ENCODE results near the gene TMEM229B. TPM values are rescaled to one million over a fixed set of nuclear protein-coding genes. Genes with fewer than 3 reads are reported as not detected.

TMEM229B gene
- total and polyA plus RNA-seq, 2 of the 4 experiments (the other 2 are of a cell fraction): under 0.01 TPM; not detected in 1

- H3K9me3 ChIP-seq (ENCODE audit: control insufficient read depth, insufficient read depth, low read length): no peaks in the 10 kb centered on the region
- H3K79me1 ChIP-seq (ENCODE audit: low read depth in 1 of 2, low read length in 2 of 2): no peaks in the 10 kb centered on the region
- H3K4me2 ChIP-seq (ENCODE audit: low read depth, low read length): no peak overlapping the region
- no peaks in the 10 kb centered on the region for H3K36me3 ChIP-seq (ENCODE audit: control insufficient read depth, insufficient read depth, low read length)
- no peak overlapping the region for H2BK15ac ChIP-seq (ENCODE audit: low read depth, low read length)
- intact Hi-C loops (cut with micrococcal nuclease) (no loop called here), dilution Hi-C loops (cut with HindIII; ENCODE audit: low sequenced_read_pairs, unreplicated experiment) (no loop called here), in situ Hi-C loops (cut with MboI; ENCODE audit: low sequenced_read_pairs) (no loop called here)
- peaks cover 44% of the 10 kb centered on the region for H3K27me3 ChIP-seq (ENCODE audit: control insufficient read depth, insufficient read depth, low read length)
- no peak overlapping the region for H3K18ac ChIP-seq (ENCODE audit: low read depth, low read length)
- H2AK9ac ChIP-seq (replicated peaks; ENCODE audit: low read depth, low read length, poor library complexity): no peak overlapping the region
- H4K5ac ChIP-seq (ENCODE audit: low read depth, low read length): no peak overlapping the region
- no peak overlapping the region for H4K8ac ChIP-seq (ENCODE audit: low read depth in 2 of 2, low read length in 2 of 2)
- no peak overlapping the region for H2BK20ac ChIP-seq (ENCODE audit: low read depth, low read length)
- TF ChIP-seq NFE2L2 (IDR thresholded peaks at IDR 0.05; ENCODE audit: low read depth, low read length): no peak
- no peak for TF ChIP-seq MAFK (IDR thresholded peaks at IDR 0.05; ENCODE audit: low read depth, low read length)
- no peak for TF ChIP-seq USF2 (IDR thresholded peaks at IDR 0.05; ENCODE audit: low read depth, low read length)
- no peak for TF ChIP-seq CTCF (conservative IDR thresholded peaks at IDR 0.05; ENCODE audit: low read depth, low read length)
- TF ChIP-seq CEBPB (IDR thresholded peaks at IDR 0.05; ENCODE audit: low read depth, low read length): no peak
- TF ChIP-seq RCOR1 (IDR thresholded peaks at IDR 0.05; ENCODE audit: insufficient replicate concordance, low read length): no peak
- TF ChIP-seq SMC3 (IDR thresholded peaks at IDR 0.05; ENCODE audit: low read depth, low read length): no peak
- no peak for TF ChIP-seq MAZ (IDR thresholded peaks at IDR 0.05; ENCODE audit: borderline replicate concordance, low read depth, low read length)
- no peak for TF ChIP-seq POLR2A (IDR thresholded peaks at IDR 0.05; ENCODE audit: low read depth, low read length)
- TF ChIP-seq FOS (IDR thresholded peaks at IDR 0.05; ENCODE audit: low read depth, low read length): no peak
- no peak overlapping the region for H4K91ac ChIP-seq (ENCODE audit: insufficient read depth, low read depth, low read length)
- H3K9ac ChIP-seq (ENCODE audit: low read depth, low read length): no peak overlapping the region
- 80% methylated on average over 1 of the region's 3 CpGs; no CpG with 5 or more reads in 1 of the 2 experiments for WGBS, 2 experiments (ENCODE audit: extremely low coverage in 2 of 2, insufficient read length in 1 of 2)
- H3K27ac ChIP-seq (ENCODE audit: insufficient read depth, low read length): no peak overlapping the region
- no peak overlapping the region for H2BK5ac ChIP-seq (ENCODE audit: low read depth, low read length, poor library complexity, severe bottlenecking)
- H3K9me1 ChIP-seq (ENCODE audit: insufficient read depth, low read length): no peaks in the 10 kb centered on the region; the same call in 1 of the 2 replicates
- CTCF ChIA-PET: no interaction called here
- no peaks in the 10 kb centered on the region for H3K4me1 ChIP-seq (ENCODE audit: control insufficient read depth, insufficient read depth, low read length)
- BruUV-seq (replicated peaks): no TSS peak
- H3K23ac ChIP-seq (ENCODE audit: low read depth, low read length): no peak overlapping the region
- H4K20me1 ChIP-seq (ENCODE audit: insufficient read depth, low read length): no peaks in the 10 kb centered on the region
- no peak overlapping the region for H2BK120ac ChIP-seq (ENCODE audit: low read depth, low read length)
- DNase-seq: no peak
- H2AK5ac ChIP-seq (ENCODE audit: low read depth, low read length): no peak overlapping the region
- no peak overlapping the region for H3K14ac ChIP-seq (replicated peaks; ENCODE audit: low read depth, low read length)
- H3K56ac ChIP-seq (ENCODE audit: extremely low read depth, insufficient read depth, low read length): no peak overlapping the region
- no peak overlapping the region for H3K4ac ChIP-seq (ENCODE audit: low read depth, low read length)
- ATAC-seq (ENCODE audit: low read depth): no peak
- no peak overlapping the region for H3K4me3 ChIP-seq (ENCODE audit: insufficient read depth, low read depth, low read length)
- no peak overlapping the region for H2AFZ ChIP-seq (replicated peaks; ENCODE audit: low read length, poor library complexity)
- POLR2A ChIA-PET (ENCODE audit: unreplicated experiment): no interaction called here
Observed at GRCh38 chr14:67463900-67464299, 24.6 kb downstream of the TMEM229B start.
